Testis (tissue), 2 donors: ENCODE results near the gene TULP4.

ENCODE experiments used
- POLR2A ChIP-seq: fragments of 450-650 bp; IDR thresholded peaks from one replicate; pipeline ENCODE4 v1.6.1; 2017; ENCODE audit warnings: antibody characterized with exemption, mild to moderate bottlenecking, moderate library complexity
- TF ChIP-seq, protein P1 (sequence below), 3 experiments: fragments of 450-650 bp in 2 of 3; fragments of 200-600 bp in 1 of 3; sonication (generic) in 1 of 3; IDR thresholded peaks; one replicate each; pipeline ENCODE4 v1.5.1; 2016 to 2019; ENCODE audit warnings: antibody characterized with exemption in 3 of 3, mild to moderate bottlenecking in 2 of 3, moderate library complexity in 1 of 3

DNA sequence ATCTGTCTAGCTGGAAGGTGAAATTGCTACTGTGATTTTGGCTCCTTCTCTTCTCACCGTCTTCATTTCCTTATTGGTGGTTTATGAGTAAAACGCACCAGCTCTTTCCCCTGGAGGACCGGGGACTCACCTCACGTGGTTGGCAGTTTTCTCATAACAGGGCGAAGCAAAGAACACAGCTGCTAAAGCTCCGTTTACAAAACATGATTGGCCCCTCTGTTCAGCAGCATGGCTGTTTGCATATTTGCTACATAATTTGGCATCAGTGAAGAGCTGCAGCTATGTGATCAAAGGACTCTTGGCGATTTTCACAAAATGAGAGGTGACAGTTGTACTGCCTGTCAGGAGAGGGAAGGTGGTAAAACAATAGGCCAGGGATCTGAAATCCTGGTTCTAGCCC, 227.1 kb downstream of the TULP4 start:
- no peak for TF ChIP-seq POLR2A
- TF ChIP-seq, protein P1, sequence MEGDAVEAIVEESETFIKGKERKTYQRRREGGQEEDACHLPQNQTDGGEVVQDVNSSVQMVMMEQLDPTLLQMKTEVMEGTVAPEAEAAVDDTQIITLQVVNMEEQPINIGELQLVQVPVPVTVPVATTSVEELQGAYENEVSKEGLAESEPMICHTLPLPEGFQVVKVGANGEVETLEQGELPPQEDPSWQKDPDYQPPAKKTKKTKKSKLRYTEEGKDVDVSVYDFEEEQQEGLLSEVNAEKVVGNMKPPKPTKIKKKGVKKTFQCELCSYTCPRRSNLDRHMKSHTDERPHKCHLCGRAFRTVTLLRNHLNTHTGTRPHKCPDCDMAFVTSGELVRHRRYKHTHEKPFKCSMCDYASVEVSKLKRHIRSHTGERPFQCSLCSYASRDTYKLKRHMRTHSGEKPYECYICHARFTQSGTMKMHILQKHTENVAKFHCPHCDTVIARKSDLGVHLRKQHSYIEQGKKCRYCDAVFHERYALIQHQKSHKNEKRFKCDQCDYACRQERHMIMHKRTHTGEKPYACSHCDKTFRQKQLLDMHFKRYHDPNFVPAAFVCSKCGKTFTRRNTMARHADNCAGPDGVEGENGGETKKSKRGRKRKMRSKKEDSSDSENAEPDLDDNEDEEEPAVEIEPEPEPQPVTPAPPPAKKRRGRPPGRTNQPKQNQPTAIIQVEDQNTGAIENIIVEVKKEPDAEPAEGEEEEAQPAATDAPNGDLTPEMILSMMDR (IDR thresholded peaks at IDR 0.05) = no peak
